OCI-LY1 (cell line): Measurements from ENCODE around the gene SULT2B1.

ENCODE experiments used
- CTCF ChIP-seq: fragments of 200-600 bp; sonication (generic), shearing (Covaris generic); IDR thresholded peaks from 2 replicates; pipeline ENCODE4 v1.5.1; 2017; ENCODE audit warnings: mild to moderate bottlenecking, antibody characterized with exemption, low read length, moderate library complexity, mixed read lengths
- EZH2 ChIP-seq: fragments of 200-600 bp; sonication (generic), shearing (Covaris generic); IDR thresholded peaks from 2 replicates; pipeline ENCODE4 v1.8.0; 2017; ENCODE audit warnings: borderline replicate concordance, mixed run types, mild to moderate bottlenecking, antibody characterized with exemption, low read length, moderate library complexity, mixed read lengths

GRCh38 chr19:48548253-48548911 lies 3.6 kb upstream of the SULT2B1 start:
- TF ChIP-seq CTCF (no peak), EZH2 (no peak)
